ENCODE results near the gene MMP21. TPM values are rescaled to one million over a fixed set of nuclear protein-coding genes. Genes with fewer than 3 reads are reported as not detected.

The MMP21 gene, protein sequence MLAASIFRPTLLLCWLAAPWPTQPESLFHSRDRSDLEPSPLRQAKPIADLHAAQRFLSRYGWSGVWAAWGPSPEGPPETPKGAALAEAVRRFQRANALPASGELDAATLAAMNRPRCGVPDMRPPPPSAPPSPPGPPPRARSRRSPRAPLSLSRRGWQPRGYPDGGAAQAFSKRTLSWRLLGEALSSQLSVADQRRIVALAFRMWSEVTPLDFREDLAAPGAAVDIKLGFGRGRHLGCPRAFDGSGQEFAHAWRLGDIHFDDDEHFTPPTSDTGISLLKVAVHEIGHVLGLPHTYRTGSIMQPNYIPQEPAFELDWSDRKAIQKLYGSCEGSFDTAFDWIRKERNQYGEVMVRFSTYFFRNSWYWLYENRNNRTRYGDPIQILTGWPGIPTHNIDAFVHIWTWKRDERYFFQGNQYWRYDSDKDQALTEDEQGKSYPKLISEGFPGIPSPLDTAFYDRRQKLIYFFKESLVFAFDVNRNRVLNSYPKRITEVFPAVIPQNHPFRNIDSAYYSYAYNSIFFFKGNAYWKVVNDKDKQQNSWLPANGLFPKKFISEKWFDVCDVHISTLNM
- not detected for polyA plus RNA-seq

DNA sequence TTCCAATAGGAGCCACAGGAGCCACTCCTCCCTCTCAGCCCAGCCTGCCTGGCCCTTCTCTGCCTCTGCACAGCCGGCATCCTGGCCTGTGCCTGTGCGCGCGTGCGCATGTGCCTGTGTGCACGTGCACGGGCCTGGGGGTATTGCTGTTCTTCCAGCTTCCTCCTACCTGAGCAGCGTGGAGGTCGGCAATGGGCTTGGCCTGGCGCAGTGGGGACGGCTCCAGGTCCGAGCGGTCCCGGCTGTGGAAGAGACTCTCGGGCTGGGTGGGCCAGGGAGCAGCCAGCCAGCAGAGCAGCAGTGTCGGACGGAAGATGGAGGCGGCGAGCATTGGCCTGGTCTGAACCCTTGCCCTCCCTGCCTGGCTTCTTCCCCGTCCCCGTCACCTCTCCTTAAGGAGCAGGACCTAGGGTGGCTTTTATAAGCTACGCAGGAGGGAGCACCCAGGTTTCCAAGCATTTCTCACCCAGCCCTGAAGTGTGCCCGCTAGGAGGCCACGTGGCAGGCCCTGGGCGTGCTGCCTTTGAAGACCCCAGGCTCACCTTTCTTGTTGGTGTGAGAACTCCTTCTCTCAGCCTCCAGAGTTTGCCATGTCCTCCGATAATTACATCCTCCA lies at the start of gene MMP21:
TSS of gene MMP21 (minus strand) at position 331 of the 616 bp plus-strand sequence. CDS start at position 331, 0 bp downstream.
- Mint-ChIP-seq H3K36me3 (no peaks in the 10 kb centered on the region), H3K9me3 (peaks cover 0 to 3% (median 1%) of the 10 kb centered on the region in 3 donors), H3K27ac (no peak within 1 kb of the TSS), H3K4me3 (no peak within 1 kb of the TSS), H3K27me3 (peaks cover 4% of the 10 kb centered on the region), H3K4me1 (no peaks in the 10 kb centered on the region)

DNA sequence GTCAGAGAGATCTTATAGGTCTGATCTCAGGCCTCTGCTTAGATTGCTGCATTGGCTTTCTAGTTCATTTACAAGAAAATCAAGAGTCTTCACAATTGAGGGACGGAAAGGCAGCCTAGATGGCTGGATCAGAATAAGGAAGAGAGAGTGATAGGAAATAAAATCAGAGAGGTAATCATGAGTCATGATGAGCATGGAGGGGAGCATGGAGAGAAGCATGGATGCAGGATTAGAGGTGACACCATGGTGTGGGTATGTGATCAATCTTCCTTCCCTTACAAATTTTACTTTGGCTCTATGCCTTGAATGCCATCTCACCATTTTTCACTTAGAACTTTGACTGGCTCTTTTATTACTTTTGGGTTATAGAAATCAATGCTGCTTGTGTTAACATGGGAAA lies 49.1 kb upstream of the MMP21 start:
- H3K4me1 Mint-ChIP-seq, result peaks cover 17 to 24% (median 19%) of the 10 kb centered on the region in 3 donors
- H3K9me3 Mint-ChIP-seq, result no peaks in the 10 kb centered on the region
- H3K36me3 Mint-ChIP-seq, result no peaks in the 10 kb centered on the region
- no peak overlapping the region for H3K27ac Mint-ChIP-seq
- no peaks in the 10 kb centered on the region for H3K27me3 Mint-ChIP-seq
- H3K4me3 Mint-ChIP-seq, result no peak overlapping the region

DNA sequence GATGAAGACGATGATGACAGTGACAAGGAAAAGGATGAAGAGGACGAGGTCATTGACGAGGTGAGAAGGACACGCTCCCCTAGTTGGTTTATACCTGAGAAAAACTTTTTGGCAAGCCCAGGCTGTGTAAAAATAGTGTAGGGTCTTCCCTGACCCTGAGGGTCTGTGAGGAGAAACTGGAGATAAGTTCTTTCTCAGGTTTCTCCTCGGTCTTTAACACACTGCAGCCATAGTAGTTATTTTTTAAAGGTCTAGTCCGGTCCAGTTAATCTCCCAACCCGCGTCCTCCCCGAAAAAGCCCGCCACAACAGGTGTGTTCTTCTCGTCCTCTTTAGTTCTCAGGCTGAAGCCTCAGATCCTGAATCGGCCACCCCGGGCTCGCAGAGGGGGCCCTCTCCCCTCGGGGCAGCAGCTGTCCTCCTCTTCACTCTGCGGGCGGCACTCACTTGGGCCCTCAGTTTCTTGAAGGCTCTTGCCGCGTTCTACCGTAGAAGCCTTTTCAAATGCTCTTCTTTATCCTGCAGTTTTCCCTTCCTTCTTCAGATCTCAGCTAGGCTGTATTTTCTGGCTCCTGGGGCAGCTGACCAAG lies 48.1 kb upstream of the MMP21 start:
- Mint-ChIP-seq H3K27me3 (no peaks in the 10 kb centered on the region), H3K4me3 (no peak overlapping the region), H3K27ac (no peak overlapping the region), H3K36me3 (no peaks in the 10 kb centered on the region), H3K9me3 (no peaks in the 10 kb centered on the region), H3K4me1 (peaks cover 17 to 24% (median 19%) of the 10 kb centered on the region in 3 donors)

DNA sequence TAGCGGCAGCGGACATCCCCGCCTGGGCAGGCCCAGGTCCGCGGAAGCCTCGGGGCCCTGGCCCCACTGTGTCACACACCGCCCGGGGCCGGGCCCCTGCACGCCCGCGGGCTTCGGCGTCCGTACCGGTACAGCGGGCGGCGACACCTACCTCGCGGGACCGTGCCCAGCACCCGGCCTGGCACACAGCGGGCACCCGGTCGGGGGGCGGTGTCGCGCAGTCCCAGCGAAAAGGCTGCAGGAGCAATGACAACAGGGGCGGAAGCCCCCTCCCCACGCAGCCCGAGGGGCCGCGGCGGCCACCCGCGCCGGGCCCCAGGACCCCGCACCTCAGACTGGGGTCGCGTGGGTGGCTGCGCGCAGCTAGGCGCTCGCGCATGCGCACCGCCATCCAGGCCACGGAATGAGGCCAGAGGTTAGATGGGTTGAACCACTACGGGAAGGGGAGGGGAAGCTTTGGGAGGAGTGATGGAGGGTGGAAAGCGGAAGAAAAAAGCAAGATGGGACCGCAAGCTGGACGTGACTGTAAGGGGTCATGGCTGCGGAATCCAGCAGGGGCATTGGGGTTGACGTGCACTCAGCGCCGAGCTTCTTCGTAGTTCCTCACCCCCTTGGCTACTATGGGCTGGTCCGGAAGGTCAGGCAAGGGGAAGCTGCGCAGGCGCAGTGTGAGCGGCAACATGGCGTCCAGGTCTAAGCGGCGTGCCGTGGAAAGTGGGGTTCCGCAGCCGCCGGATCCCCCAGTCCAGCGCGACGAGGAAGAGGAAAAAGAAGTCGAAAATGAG lies 47.4 kb upstream of the MMP21 start, which contains the start of the genes BCCIP and UROS:
TSS of gene BCCIP (plus strand) at position 669 of the 785 bp plus-strand sequence. CDS start at position 681, 12 bp downstream.
TSS of gene UROS (minus strand) at position 381 of the 785 bp plus-strand sequence. CDS start 6,759 bp downstream, outside the sequence.
- Mint-ChIP-seq H3K27me3 (no peaks in the 10 kb centered on the region), H3K9me3 (no peaks in the 10 kb centered on the region), H3K4me3 (peak within 1 kb of the TSS in 3 of 4 donors; percentile 79 to 85 (median 84)), H3K27ac (peak within 1 kb of the TSS; percentile 72 to 86 (median 73)), H3K4me1 (peaks cover 17 to 24% (median 17%) of the 10 kb centered on the region in 3 donors), H3K36me3 (no peaks in the 10 kb centered on the region)

DNA sequence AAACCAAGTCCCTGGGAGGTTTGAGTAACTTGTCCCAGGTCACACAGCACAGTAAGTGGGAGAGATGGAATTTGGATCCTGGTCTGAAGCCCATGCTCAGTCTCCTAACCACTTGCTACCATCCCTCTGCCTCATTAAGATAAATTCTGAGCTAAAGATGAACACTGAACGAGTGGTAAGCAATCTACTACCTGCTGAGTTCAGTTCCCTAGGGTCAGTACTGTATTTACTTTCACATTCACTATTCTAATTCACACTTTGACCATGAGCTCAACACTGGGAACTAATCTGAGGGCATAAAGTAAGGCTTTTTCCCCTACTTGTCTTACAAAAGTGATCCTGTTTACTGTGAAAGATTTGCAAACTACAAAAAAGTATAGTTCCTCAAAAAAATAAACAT lies 45.1 kb upstream of the MMP21 start:
- no peaks in the 10 kb centered on the region for H3K36me3 Mint-ChIP-seq
- H3K9me3 Mint-ChIP-seq, result no peaks in the 10 kb centered on the region
- peaks cover 11 to 18% (median 12%) of the 10 kb centered on the region in 3 donors for H3K4me1 Mint-ChIP-seq
- peak overlapping the region in 1 of 3 donors; percentile 72 for H3K27ac Mint-ChIP-seq
- H3K27me3 Mint-ChIP-seq, result no peaks in the 10 kb centered on the region
- peak overlapping the region in 3 of 4 donors; percentile 23 to 84 (median 24) for H3K4me3 Mint-ChIP-seq

DNA sequence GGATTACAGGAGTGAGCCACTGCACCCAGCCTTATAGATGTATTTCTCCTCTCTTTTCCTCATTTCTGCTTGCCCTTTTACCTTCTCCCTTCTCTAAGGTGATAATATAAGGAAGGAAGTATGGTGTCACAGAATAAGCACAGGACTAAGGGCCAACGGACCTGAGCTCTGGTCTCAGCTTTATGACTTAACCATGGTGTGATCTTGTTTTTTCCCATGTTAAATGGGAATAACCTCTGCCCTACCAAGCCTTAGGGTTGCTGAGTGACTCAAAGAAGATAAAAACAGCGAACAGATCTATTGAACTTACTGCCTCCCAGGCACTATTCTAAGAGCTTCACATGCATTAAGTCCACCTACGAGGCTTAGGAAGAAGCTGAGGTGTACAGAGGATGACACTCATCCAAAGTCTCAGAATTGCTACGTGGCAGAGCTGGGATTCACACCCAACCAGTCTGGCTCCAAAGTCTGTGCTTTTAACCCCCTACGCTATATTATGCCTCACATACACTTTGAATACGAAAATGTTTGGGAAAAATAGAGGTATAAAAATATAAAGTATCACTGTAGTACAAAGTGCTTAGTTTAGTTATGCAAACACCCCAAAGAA lies 41.8 kb upstream of the MMP21 start:
- Mint-ChIP-seq H3K27ac (no peak overlapping the region), H3K36me3 (peaks cover 8% of the 10 kb centered on the region), H3K4me3 (no peak overlapping the region), H3K4me1 (peaks cover 11 to 14% (median 12%) of the 10 kb centered on the region in 3 donors), H3K9me3 (no peaks in the 10 kb centered on the region), H3K27me3 (no peaks in the 10 kb centered on the region)

DNA sequence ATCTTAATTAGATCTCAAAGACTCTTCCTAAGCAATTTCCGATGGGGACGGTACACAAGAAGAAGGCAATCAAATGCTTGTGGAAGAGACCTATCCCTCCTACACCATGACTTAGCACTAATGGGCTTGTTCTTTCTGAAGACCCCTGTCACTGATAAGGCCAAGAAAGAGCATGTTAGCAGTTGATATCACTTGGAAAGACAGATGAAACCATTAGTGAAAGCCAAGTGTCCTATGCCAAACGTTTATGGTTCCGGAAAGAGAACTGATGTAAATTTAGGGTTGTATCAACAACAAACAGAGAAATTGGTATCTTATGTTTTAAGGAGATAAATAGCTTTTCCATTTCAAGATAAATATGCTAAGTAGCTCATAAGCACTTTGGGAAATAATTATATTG lies 40.9 kb upstream of the MMP21 start:
- Mint-ChIP-seq H3K27ac (no peak overlapping the region), H3K9me3 (no peaks in the 10 kb centered on the region), H3K36me3 (peaks cover 11% of the 10 kb centered on the region), H3K4me3 (no peak overlapping the region), H3K4me1 (peaks cover 6 to 10% (median 8%) of the 10 kb centered on the region in 3 donors), H3K27me3 (no peaks in the 10 kb centered on the region)

DNA sequence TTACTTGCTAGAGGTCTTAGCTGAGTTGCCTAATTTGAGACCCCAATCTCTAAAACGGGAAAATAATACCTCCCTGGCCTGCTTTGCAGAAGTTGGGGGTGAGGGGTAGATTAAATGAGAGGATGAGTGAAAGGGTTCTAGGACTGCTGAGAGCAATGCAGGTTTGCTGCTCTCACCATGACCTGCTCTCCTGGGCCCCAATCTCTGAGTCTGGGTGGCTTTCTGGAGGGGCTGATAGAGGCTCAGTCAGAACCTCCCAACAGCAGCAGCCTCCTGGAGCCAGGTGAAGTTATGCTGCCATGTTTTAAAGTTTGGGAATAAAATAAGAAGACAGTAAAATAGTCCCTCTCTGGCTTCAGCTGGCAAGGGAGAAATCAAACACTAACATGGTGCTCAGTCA lies 40.1 kb upstream of the MMP21 start:
- peaks cover 0 to 2% (median 0%) of the 10 kb centered on the region in 3 donors for H3K9me3 Mint-ChIP-seq
- H3K27ac Mint-ChIP-seq, result no peak overlapping the region
- no peak overlapping the region for H3K4me3 Mint-ChIP-seq
- peaks cover under 1 to 3% (median 3%) of the 10 kb centered on the region in 3 donors for H3K4me1 Mint-ChIP-seq
- H3K36me3 Mint-ChIP-seq, result peaks cover 11% of the 10 kb centered on the region
- no peaks in the 10 kb centered on the region for H3K27me3 Mint-ChIP-seq

DNA sequence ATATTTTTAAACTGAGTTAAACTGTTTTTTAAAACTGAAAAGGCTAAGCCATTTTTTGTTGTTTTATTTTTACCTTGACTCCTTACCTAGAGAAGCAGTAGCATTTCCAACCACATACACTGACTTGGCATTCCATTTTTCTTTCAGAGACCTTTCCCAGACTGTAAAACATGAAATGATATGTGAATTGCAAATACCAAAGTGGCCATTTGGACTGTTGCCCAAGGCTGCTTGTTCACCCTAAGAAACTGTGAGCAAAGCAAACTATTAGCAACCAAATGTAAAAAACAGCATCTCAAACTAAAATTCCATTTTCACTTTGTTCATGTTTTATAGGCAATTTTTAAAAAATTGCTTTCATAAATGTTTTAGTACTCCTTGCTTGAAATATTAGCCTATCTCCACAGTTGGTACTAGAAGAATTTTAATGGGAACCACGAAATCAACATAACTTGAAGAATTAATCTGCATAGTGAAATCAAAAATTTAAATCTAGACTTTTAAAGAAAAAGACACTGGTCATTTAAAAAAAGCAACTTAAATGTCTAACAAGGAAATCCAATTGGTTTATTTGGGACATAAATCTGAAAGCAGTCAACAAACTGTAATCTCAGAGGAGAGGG lies 36.6 kb upstream of the MMP21 start:
- Mint-ChIP-seq H3K36me3 (peaks cover 15% of the 10 kb centered on the region), H3K4me3 (no peak overlapping the region), H3K27ac (no peak overlapping the region), H3K27me3 (no peaks in the 10 kb centered on the region), H3K9me3 (peaks cover 0 to 2% (median 0%) of the 10 kb centered on the region in 3 donors), H3K4me1 (peaks cover 0 to 2% (median 0%) of the 10 kb centered on the region in 3 donors)

DNA sequence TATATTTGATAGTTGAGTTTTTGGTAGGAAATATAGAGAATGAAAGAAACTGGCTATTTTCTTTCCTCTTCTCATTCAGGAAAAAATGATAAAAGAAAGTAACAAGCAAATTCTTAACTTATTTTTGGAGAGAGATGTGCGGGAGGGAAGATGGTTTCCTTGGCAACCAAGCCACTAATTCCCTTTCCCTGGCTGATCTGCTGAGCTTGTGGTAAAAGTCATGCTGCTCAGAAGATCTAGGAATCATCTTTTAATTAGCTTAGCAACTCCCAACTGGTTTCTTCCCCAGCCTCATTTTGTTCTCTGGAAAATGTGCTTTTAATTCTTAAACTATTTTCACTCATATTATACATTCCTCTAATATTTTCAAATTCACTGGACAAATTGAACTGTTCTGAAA lies 35.6 kb upstream of the MMP21 start:
- H3K36me3 Mint-ChIP-seq, result peaks cover 21% of the 10 kb centered on the region
- peaks cover 0 to 2% (median 0%) of the 10 kb centered on the region in 3 donors for H3K9me3 Mint-ChIP-seq
- H3K27ac Mint-ChIP-seq, result no peak overlapping the region
- H3K4me1 Mint-ChIP-seq, result no peaks in the 10 kb centered on the region
- H3K27me3 Mint-ChIP-seq, result no peaks in the 10 kb centered on the region
- H3K4me3 Mint-ChIP-seq, result no peak overlapping the region

DNA sequence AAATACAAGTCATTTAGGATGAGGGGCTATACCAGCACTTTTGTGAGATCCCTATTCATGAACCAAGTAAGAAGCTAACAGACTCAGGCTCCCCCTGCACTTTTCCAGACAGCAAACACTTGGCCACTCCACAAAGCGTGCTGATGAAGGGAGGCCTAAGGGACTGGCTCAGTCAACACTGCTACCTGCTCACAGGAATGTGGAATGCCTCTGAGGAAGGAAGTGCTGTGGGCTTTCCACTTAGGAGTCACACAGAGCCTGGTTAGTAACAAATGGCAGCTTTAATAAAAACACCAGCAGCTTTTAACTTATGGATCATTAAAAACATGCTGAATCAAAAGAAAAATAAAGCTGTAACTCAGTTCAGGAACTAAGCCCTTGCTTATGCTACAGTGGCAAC lies 32.4 kb upstream of the MMP21 start:
- Mint-ChIP-seq H3K27me3 (no peaks in the 10 kb centered on the region), H3K36me3 (peaks cover 17% of the 10 kb centered on the region)

DNA sequence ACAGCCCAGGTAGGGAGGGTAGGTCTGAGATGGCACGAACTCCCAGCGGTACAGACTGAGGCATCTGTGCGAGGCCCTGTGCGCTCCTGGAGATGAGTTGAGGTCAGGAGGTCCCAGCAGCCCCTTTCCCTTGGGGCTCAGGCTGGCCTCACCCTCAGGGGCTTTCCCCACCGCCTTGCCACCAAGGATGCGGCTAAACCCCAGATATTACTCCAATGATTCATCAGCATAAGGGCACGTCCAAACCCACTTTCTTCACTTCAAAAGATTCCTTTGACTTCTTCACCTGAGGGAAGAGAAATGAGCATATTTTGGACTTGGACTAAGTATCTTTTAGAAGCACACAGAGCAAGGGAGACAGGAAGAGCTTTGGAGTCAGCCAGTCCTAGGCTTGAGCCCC lies 27.1 kb upstream of the MMP21 start:
- Mint-ChIP-seq H3K9me3 (no peaks in the 10 kb centered on the region), H3K4me1 (peaks cover 0 to 1% (median 0%) of the 10 kb centered on the region in 3 donors), H3K36me3 (peaks cover 13% of the 10 kb centered on the region), H3K27ac (no peak overlapping the region), H3K4me3 (no peak overlapping the region), H3K27me3 (no peaks in the 10 kb centered on the region)

More for the DNA sequence above, 32.4 kb upstream of the MMP21 start:
- Mint-ChIP-seq H3K9me3 (peaks cover 0 to 2% (median 0%) of the 10 kb centered on the region in 3 donors), H3K4me1 (no peaks in the 10 kb centered on the region), H3K4me3 (peak overlapping the region in 1 of 4 donors; percentile 39), H3K27ac (no peak overlapping the region)

DNA sequence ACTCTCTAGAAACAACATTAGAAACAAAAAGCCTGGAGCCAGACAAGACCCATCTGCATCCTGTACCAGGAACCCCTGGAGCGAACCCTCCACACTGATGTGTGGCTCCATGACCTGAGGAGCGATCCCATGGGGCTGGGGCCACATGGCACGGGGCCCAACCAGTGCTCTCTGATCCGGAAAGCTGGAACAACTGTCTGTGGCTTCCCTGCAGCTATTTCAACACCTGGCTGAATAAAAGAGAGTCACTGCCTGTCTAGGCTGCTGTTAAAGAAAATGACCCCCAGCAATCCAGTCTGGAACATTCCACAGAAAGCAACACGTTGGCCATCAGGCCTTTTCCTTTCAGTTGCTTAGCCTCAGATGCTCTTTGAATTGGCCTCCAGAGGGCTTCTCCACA lies 26.5 kb upstream of the MMP21 start:
- Mint-ChIP-seq H3K4me3 (no peak overlapping the region), H3K36me3 (peaks cover 10% of the 10 kb centered on the region)

More for the DNA sequence above, 26.5 kb upstream of the MMP21 start:
- H3K9me3 Mint-ChIP-seq, result no peaks in the 10 kb centered on the region
- H3K27me3 Mint-ChIP-seq, result no peaks in the 10 kb centered on the region
- H3K27ac Mint-ChIP-seq, result no peak overlapping the region
- H3K4me1 Mint-ChIP-seq, result peaks cover 0 to 1% (median 0%) of the 10 kb centered on the region in 3 donors

All from IgD-negative memory B cell (primary cell).